ENCODE results near the gene PPP1R13B.
"Not testable (repeated sequence)": the region's sequence is repeated elsewhere in the genome, so short reads cannot be mapped to it uniquely, and the experiment has no call there.

The PPP1R13B gene

GRCh38 chr14:103892247-103892646 is 44.9 kb upstream of the PPP1R13B start:
- Histone ChIP-seq H3K27me3 (no peaks in the 10 kb centered on the region), H3K27ac (no peak overlapping the region), H3K36me3 (no peaks in the 10 kb centered on the region), H3K4me1 (ENCODE audit: control insufficient read depth in 1 of 2, insufficient read depth in 1 of 2, low read depth in 1 of 2, low read length in 1 of 2) (no peaks in the 10 kb centered on the region), H3K4me3 (ENCODE audit: low read depth in 1 of 2, low read length in 1 of 2) (no peak overlapping the region), H3K9me3 (no peaks in the 10 kb centered on the region)
- TF ChIP-seq CTCF (IDR thresholded peaks at IDR 0.05), result no peak

GRCh38 chr14:103891667-103892215 is 44.4 kb upstream of the PPP1R13B start:
- Histone ChIP-seq H3K9me3 (no peaks in the 10 kb centered on the region), H3K27ac (no peak overlapping the region), H3K36me3 (no peaks in the 10 kb centered on the region), H3K27me3 (peaks cover 2% of the 10 kb centered on the region), H3K4me1 (ENCODE audit: control insufficient read depth in 1 of 2, insufficient read depth in 1 of 2, low read depth in 1 of 2, low read length in 1 of 2) (no peaks in the 10 kb centered on the region), H3K4me3 (ENCODE audit: low read depth in 1 of 2, low read length in 1 of 2) (no peak overlapping the region)
- TF ChIP-seq CTCF (IDR thresholded peaks at IDR 0.05), result no peak

DNA sequence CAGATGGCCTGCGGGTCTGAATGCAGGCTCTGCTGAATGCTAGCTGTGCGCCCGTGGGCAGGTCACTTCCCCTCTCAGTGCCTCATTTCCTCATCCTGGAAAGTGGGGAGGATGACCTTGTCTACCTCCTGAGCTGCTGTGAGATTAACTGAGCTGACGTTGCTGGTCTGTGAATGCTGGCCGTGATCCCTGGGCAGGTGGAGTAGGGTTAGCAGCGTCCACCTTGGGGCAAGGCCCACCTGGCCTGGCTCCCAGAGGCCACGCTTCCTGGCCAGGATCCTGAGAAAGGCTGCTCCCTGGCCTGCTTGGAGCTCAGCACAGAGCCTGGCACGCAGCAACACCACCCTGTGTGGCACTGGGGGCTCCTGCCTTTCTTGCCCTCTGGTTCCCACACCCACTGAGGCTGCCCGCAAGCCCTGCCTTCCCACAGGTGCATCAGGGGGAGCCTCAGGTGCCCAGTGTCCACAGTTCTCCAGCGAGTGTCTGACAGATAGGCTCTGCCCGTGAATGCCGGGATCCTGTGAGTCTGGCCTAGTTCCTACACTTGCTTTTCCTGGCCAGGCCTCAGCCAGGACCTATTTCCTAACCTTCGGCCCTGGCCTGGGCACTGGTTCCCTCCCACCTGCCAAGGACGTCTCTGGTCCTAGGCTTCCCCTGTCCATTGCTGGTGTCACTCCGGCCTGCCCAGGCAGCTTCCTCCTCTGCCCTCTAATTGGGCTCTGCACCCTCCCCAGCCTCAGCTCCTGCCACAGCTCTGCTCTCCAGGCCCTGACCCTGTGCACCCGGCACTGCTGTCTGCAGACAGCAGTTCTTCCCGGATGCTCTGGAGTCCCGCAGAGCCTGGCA is 43.7 kb upstream of the PPP1R13B start:
- Histone ChIP-seq H3K36me3 (no peaks in the 10 kb centered on the region), H3K4me1 (ENCODE audit: control insufficient read depth in 1 of 2, insufficient read depth in 1 of 2, low read depth in 1 of 2, low read length in 1 of 2) (no peaks in the 10 kb centered on the region), H3K9me3 (no peaks in the 10 kb centered on the region), H3K27me3 (peaks cover 9% of the 10 kb centered on the region), H3K4me3 (ENCODE audit: low read depth in 1 of 2, low read length in 1 of 2) (no peak overlapping the region), H3K27ac (no peak overlapping the region)
- TF ChIP-seq CTCF (IDR thresholded peaks at IDR 0.05), result no peak

GRCh38 chr14:103890052-103890371 is 42.6 kb upstream of the PPP1R13B start:
- H3K27ac ChIP-seq, result no peak overlapping the region
- H3K4me1 ChIP-seq (ENCODE audit: control insufficient read depth in 1 of 2, insufficient read depth in 1 of 2, low read depth in 1 of 2, low read length in 1 of 2), result no peaks in the 10 kb centered on the region
- H3K9me3 ChIP-seq, result no peaks in the 10 kb centered on the region
- H3K27me3 ChIP-seq, result peaks cover 10% of the 10 kb centered on the region
- no peak for TF ChIP-seq CTCF (IDR thresholded peaks at IDR 0.05)
- no peaks in the 10 kb centered on the region for H3K36me3 ChIP-seq
- no peak overlapping the region for H3K4me3 ChIP-seq (ENCODE audit: low read depth in 1 of 2, low read length in 1 of 2)

GRCh38 chr14:103889313-103890051 is 42.1 kb upstream of the PPP1R13B start:
- Histone ChIP-seq H3K4me3 (ENCODE audit: low read depth in 1 of 2, low read length in 1 of 2) (no peak overlapping the region), H3K4me1 (ENCODE audit: control insufficient read depth in 1 of 2, insufficient read depth in 1 of 2, low read depth in 1 of 2, low read length in 1 of 2) (no peaks in the 10 kb centered on the region), H3K36me3 (no peaks in the 10 kb centered on the region), H3K27me3 (peaks cover 10% of the 10 kb centered on the region), H3K27ac (no peak overlapping the region), H3K9me3 (no peaks in the 10 kb centered on the region)
- TF ChIP-seq CTCF (IDR thresholded peaks at IDR 0.05), result no peak

- H3K27me3 ChIP-seq; H3K36me3 ChIP-seq; H3K9me3 ChIP-seq; H3K4me1 ChIP-seq (ENCODE audit: control insufficient read depth in 1 of 2, insufficient read depth in 1 of 2, low read depth in 1 of 2, low read length in 1 of 2); H3K27ac ChIP-seq; H3K4me3 ChIP-seq (ENCODE audit: low read depth in 1 of 2, low read length in 1 of 2): not testable (repeated sequence)
Measured at GRCh38 chr14:103889002-103889312, 41.6 kb upstream of the PPP1R13B start.
